GM12878 (cell line): ENCODE measurements around the gene RNU6-9. TPM values are rescaled to one million over a fixed set of nuclear protein-coding genes. Genes with fewer than 3 reads are reported as not detected.

Source experiments
- ATAC-seq: fragments of 200-7000 bp; cut with Tn5 transposase; 3 replicates; pipeline ENCODE4 v1.9.1; 2020; ENCODE audit warnings: mild to moderate bottlenecking, moderate library complexity
- BruUV-seq: library from RNA; stranded (reverse); fragments of 400-500 nt; replicated peaks from 2 replicates; lab custom pipeline; 2021; lab: Mats Ljungman, UMichigan
- CTCF ChIA-PET: fragments of 300-600 bp; sonication (Branson Sonifier 250); formaldehyde crosslinking; extraction: SDS; loops from one replicate; lab custom pipeline; 2021; ENCODE audit warnings: inconsistent platforms; lab: Yijun Ruan, JAX
- POLR2A ChIA-PET: fragments of 350-600 bp; formaldehyde crosslinking; extraction: SDS; loops from one replicate; lab custom pipeline; 2021; ENCODE audit warnings: inconsistent platforms; lab: Charles Lee
- RAD21 ChIA-PET: fragments of 300-600 bp; sonication (Branson Sonifier 250); formaldehyde crosslinking; loops from one replicate; lab custom pipeline; 2023; ENCODE audit warnings: antibody characterized with exemption; ENCODE audit not compliant: unreplicated experiment; lab: Charles Lee
- SMC1A ChIA-PET: fragments of 300-600 bp; sonication (Branson Sonifier 250); formaldehyde crosslinking; loops from one replicate; lab custom pipeline; 2023; ENCODE audit not compliant: unreplicated experiment, uncharacterized antibody; lab: Charles Lee
- DNase-seq: peaks from one replicate; pipeline ENCODE4 v3.0.0-alpha.2; 2011; ENCODE audit warnings: low read depth, low spot score
- FAIRE-seq: peaks from 3 replicates; lab custom pipeline; 2011; peaks lifted over from hg19 to GRCh38; lab: Jason Lieb, UNC
- H2AFZ ChIP-seq: 2 replicates; pipeline ENCODE4 v1.6.0; 2011; ENCODE audit warnings: low read depth, low read length, control low read depth; ENCODE audit not compliant: control insufficient read depth
- H3K27ac ChIP-seq: 2 replicates; pipeline ENCODE4 v1.5.1; 2011; ENCODE audit warnings: control low read depth; ENCODE audit not compliant: control insufficient read depth, insufficient read depth
- H3K27me3 ChIP-seq, 2 experiments: replicated peaks in 1 of 2; 2 replicates each; pipeline versions ENCODE4 v1.6.0 to v1.6.1; 2011; ENCODE audit warnings: low read length in 1 of 2; ENCODE audit not compliant: control insufficient read depth in 2 of 2, insufficient read depth in 2 of 2
- H3K36me3 ChIP-seq, 2 experiments: 2 replicates each; pipeline ENCODE4 v1.5.1; 2011; ENCODE audit warnings: low read length in 1 of 2; ENCODE audit not compliant: control insufficient read depth in 2 of 2, insufficient read depth in 2 of 2
- H3K4me1 ChIP-seq: 2 replicates; pipeline ENCODE4 v1.6.1; 2011; ENCODE audit warnings: mild to moderate bottlenecking, low read length, moderate library complexity, mixed read lengths; ENCODE audit not compliant: control insufficient read depth, insufficient read depth
- H3K4me2 ChIP-seq: 2 replicates; pipeline ENCODE4 v1.6.0; 2011; ENCODE audit warnings: control low read depth; ENCODE audit not compliant: control insufficient read depth, insufficient read depth
- H3K4me3 ChIP-seq: fragments of 200-600 bp; sonication (generic); 2 replicates; pipeline ENCODE4 v1.5.1; 2016
- H3K79me2 ChIP-seq: 2 replicates; pipeline ENCODE4 v1.6.0; 2011; ENCODE audit warnings: low read length; ENCODE audit not compliant: control insufficient read depth, insufficient read depth
- H3K9ac ChIP-seq: 2 replicates; pipeline ENCODE4 v1.8.0; 2011; ENCODE audit warnings: low read length, control low read depth, mixed read lengths; ENCODE audit not compliant: control insufficient read depth, insufficient read depth
- H3K9me3 ChIP-seq: replicated peaks from 3 replicates; pipeline ENCODE4 v1.5.1; 2011; ENCODE audit warnings: mild to moderate bottlenecking, low read length; ENCODE audit not compliant: control insufficient read depth, insufficient read depth
- H4K20me1 ChIP-seq: 2 replicates; pipeline ENCODE4 v1.6.0; 2011; ENCODE audit not compliant: control insufficient read depth, insufficient read depth
- BHLHE40 ChIP-seq, 2 experiments: fragments of 450-650 bp in 1 of 2; IDR thresholded peaks; 2 replicates each; pipeline ENCODE4 v1.6.1; 2011 to 2017; ENCODE audit warnings: low read depth in 2 of 2, borderline replicate concordance in 1 of 2, improper control_type of control experiment in 1 of 2, low read length in 1 of 2, mild to moderate bottlenecking in 1 of 2
- NR2F1 ChIP-seq: fragments of 450-650 bp; conservative IDR thresholded peaks from 2 replicates; pipeline ENCODE4 v1.6.1; 2017; ENCODE audit warnings: mild to moderate bottlenecking
- whole genome bisulfite sequencing: methylation state at CpG from one replicate; pipeline ENCODE4 v1.1.6; 2016; ENCODE audit warnings: low lambda C conversion rate; ENCODE audit not compliant: insufficient replicate concordance, insufficient coverage; ENCODE audit errors: missing lambda C conversion rate; 5-methylcytosine and 5-hydroxymethylcytosine counted together
- in situ Hi-C: fragments of 300-500 bp; cut with MboI; formaldehyde crosslinking; loops from 9 replicates; pipeline ENCODE4 v1.14.3; 2018; ENCODE audit warnings: mixed read lengths
- intact Hi-C: fragments of 100-400 bp; cut with micrococcal nuclease; formaldehyde crosslinking; loops from one replicate; pipeline ENCODE4 v1.14.2; 2022; ENCODE audit not compliant: unreplicated experiment
- polyA plus RNA-seq, 11 experiments: library from polyadenylated mRNA; depleted of rRNA in 4 of 11; unstranded in 6 of 11; stranded (reverse) in 5 of 11; fragments of >200 nt; fragmentation: Nextera tagmentation in 4 of 11; fragmentation: Illumina TruSeq in 1 of 11; extraction: Ambion mirVana in 4 of 11; extraction: Trizol in 1 of 11; gene quantifications; 1 replicate in 1 of 11; 2 replicates in 10 of 11; pipeline versions ENCODE4 v1.2.1 to v1.2.3, GENCODE V29; 2011 to 2016; ENCODE audit warnings: inconsistent platforms in 2 of 11, missing spikeins in 2 of 11, low read depth in 1 of 11
- total RNA-seq, 4 experiments: library from RNA; depleted of rRNA in 3 of 4; stranded (reverse); fragments of >200 nt in 3 of 4; fragmentation: Illumina TruSeq in 1 of 4; extraction: Trizol in 1 of 4; gene quantifications; 2 replicates each; pipeline versions ENCODE4 v1.2.1 to v1.2.3, GENCODE V29; 2013 to 2021
- TF ChIP-seq, protein P1 (sequence below): fragments of 450-650 bp; formaldehyde crosslinking; IDR thresholded peaks from 2 replicates; pipeline ENCODE4 v1.4.0; 2020; ENCODE audit warnings: mild to moderate bottlenecking, moderate library complexity

RNU6-9 gene
- total and polyA plus RNA-seq, 10 of the 15 experiments (the other 5 are each of a cell fraction or from before 2014, with no cell fraction given) = not detected

DNA sequence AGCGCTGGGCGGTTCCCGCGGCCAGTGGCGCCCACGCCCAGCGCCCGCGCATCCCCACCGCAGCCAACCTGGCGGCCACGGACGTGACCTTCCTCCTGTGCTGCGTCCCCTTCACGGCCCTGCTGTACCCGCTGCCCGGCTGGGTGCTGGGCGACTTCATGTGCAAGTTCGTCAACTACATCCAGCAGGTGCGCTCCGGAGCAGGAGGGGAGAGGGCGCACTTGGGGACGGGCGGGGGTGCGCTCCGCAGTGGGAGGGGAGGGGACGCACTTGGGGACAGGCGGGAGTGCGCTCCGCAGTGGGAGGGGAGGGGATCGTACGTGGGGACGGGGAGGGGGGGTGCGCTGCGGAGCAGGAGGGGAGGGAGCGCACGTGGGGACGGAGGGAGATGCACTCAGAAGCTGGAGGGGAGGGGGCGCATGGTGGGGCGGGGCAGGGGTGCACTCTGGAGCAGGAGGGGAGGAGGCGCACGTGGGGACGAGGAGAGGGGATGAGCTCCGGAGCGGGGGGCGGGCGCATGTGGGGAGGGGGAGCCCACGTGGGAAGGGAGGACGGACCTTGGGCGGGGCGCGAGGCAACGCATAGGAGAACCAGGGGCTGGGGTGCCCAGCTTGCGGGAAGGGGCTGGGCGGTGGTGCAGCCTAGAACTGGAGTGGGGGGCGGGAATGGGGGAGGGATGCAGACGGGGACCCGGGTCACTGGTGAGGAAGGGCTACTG lies 25.4 kb downstream of the RNU6-9 start:
- in situ Hi-C loops (no loop called here), intact Hi-C loops (no loop called here)
- no peak overlapping the region for H3K4me3 ChIP-seq
- no peak overlapping the region for H3K9ac ChIP-seq
- no peaks in the 10 kb centered on the region for H4K20me1 ChIP-seq
- peaks cover 0 to 2% of the 10 kb centered on the region in 2 experiments; a peak in 1 of 4 replicates for H3K27me3 ChIP-seq
- no peaks in the 10 kb centered on the region for H3K9me3 ChIP-seq
- ChIA-PET POLR2A (interaction anchor here (0.6 to 1.6 kb wide), 5 partner anchors 18 to 410 kb away, joined by 3 to 8 read pairs (median 6); no protein-coding TSS in a partner anchor), SMC1A (interaction anchor here (1.1 kb wide), 1 partner anchor 11 kb away, joined by 4 read pairs; no protein-coding TSS in a partner anchor), RAD21 (interaction anchor here (0.6 to 3.6 kb wide), 7 partner anchors 10 to 92 kb away, joined by 3 to 46 read pairs (median 5); partner anchors contain the start of genes MED16, RNU6-9 and WDR18), CTCF (interaction anchor here (0.9 to 4.6 kb wide), 3 partner anchors 25 to 145 kb away, joined by 3 to 50 read pairs (median 5); partner anchors contain the start of genes MED16 and RNU6-9)
- no peak for DNase-seq
- peak; percentile 43; the same call in 1 of the 2 replicates for TF ChIP-seq NR2F1
- TF ChIP-seq BHLHE40 (IDR thresholded peaks at IDR 0.05; ENCODE audit: borderline replicate concordance in 1 of 2, low read depth in 2 of 2, low read length in 1 of 2) = peak in 1 of 2 experiments; percentile 46; a peak in 2 of 4 replicates
- TF ChIP-seq, protein P1, sequence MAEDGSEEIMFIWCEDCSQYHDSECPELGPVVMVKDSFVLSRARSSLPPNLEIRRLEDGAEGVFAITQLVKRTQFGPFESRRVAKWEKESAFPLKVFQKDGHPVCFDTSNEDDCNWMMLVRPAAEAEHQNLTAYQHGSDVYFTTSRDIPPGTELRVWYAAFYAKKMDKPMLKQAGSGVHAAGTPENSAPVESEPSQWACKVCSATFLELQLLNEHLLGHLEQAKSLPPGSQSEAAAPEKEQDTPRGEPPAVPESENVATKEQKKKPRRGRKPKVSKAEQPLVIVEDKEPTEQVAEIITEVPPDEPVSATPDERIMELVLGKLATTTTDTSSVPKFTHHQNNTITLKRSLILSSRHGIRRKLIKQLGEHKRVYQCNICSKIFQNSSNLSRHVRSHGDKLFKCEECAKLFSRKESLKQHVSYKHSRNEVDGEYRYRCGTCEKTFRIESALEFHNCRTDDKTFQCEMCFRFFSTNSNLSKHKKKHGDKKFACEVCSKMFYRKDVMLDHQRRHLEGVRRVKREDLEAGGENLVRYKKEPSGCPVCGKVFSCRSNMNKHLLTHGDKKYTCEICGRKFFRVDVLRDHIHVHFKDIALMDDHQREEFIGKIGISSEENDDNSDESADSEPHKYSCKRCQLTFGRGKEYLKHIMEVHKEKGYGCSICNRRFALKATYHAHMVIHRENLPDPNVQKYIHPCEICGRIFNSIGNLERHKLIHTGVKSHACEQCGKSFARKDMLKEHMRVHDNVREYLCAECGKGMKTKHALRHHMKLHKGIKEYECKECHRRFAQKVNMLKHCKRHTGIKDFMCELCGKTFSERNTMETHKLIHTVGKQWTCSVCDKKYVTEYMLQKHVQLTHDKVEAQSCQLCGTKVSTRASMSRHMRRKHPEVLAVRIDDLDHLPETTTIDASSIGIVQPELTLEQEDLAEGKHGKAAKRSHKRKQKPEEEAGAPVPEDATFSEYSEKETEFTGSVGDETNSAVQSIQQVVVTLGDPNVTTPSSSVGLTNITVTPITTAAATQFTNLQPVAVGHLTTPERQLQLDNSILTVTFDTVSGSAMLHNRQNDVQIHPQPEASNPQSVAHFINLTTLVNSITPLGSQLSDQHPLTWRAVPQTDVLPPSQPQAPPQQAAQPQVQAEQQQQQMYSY (CRISPR knock-in tag) = no peak
- H2AFZ ChIP-seq = no peak overlapping the region
- 0 out of 2 replicates have a peak overlapping the region, but pooled peaks have one; percentile 9 for H3K4me2 ChIP-seq
- 2% methylated on average over 17 of the region's 58 CpGs for WGBS
- FAIRE-seq = no peak
- no peak overlapping the region for H3K27ac ChIP-seq
- no TSS peak for BruUV-seq
- no peaks in the 10 kb centered on the region for H3K79me2 ChIP-seq
- H3K4me1 ChIP-seq = peaks cover 28% of the 10 kb centered on the region
- ATAC-seq = no peak
- H3K36me3 ChIP-seq = no peaks in the 10 kb centered on the region
